Thyroid gland (tissue), 4 donors: ENCODE data around the gene TSHR. TPM values are rescaled to one million over a fixed set of nuclear protein-coding genes. Genes with fewer than 3 reads are reported as not detected.

Source experiments
- DNase-seq, 2 donors: peaks; one replicate each; pipeline ENCODE4 v3.0.0-alpha.2; 2019
- H3K27ac ChIP-seq, 3 donors: fragments of 200-600 bp; sonication (generic); 1 replicate in 2 of 3; 2 replicates in 1 of 3; pipeline ENCODE4 v1.5.1; 2016 to 2019; ENCODE audit warnings: mild to moderate bottlenecking in 1 of 3, moderate library complexity in 1 of 3
- H3K27me3 ChIP-seq: fragments of 200-600 bp; sonication (generic); one replicate; pipeline ENCODE4 v1.5.1; 2019
- H3K36me3 ChIP-seq, 2 donors: fragments of 200-600 bp; sonication (generic); one replicate each; pipeline ENCODE4 v1.5.1; 2016 to 2019
- H3K4me1 ChIP-seq, 2 donors: fragments of 200-600 bp; sonication (generic); one replicate each; pipeline ENCODE4 v1.5.1; 2017 to 2019
- H3K4me3 ChIP-seq, 3 donors: fragments of 200-600 bp; sonication (generic); replicated peaks in 1 of 3; 1 replicate in 2 of 3; 2 replicates in 1 of 3; pipeline ENCODE4 v1.5.1; 2016; ENCODE audit warnings: mild to moderate bottlenecking in 1 of 3
- H3K9me3 ChIP-seq: fragments of 200-600 bp; sonication (generic); one replicate; pipeline ENCODE4 v1.5.1; 2017
- CTCF ChIP-seq, 6 experiments: fragments of 200-600 bp in 3 of 6; fragments of 450-650 bp in 3 of 6; sonication (generic) in 3 of 6; IDR thresholded peaks; one replicate each; pipeline ENCODE4 v1.5.1; 2016 to 2019; ENCODE audit warnings: antibody characterized with exemption in 6 of 6, mild to moderate bottlenecking in 2 of 6, inconsistent platforms in 1 of 6, moderate library complexity in 1 of 6
- POLR2A ChIP-seq, 2 donors: fragments of 450-650 bp; IDR thresholded peaks; one replicate each; pipeline ENCODE4 v1.6.1; 2017; ENCODE audit warnings: antibody characterized with exemption in 2 of 2, mild to moderate bottlenecking in 2 of 2, moderate library complexity in 1 of 2
- WGBS, 2 donors: methylation state at CpG; one replicate each; pipeline ENCODE4 v1.1.5; 2017; 5-methylcytosine and 5-hydroxymethylcytosine counted together
- intact Hi-C: fragments of 100-400 bp; cut with DNase I; formaldehyde crosslinking; loops from one replicate; pipeline ENCODE4 v1.15.1; 2023
- total RNA-seq, 4 donors: library from RNA; depleted of rRNA; stranded (reverse); fragments of >200 nt; gene quantifications; one replicate each; pipeline ENCODE4 v1.2.3, GENCODE V29; 2016

Gene TSHR
- total RNA-seq, 4 donors from 2014 or later = 551 to 711 (median 608) TPM

GRCh38 chr14:81062816-81063215 is 107.4 kb downstream of the TSHR start:
- H3K4me3 ChIP-seq = no peak overlapping the region
- DNase-seq = no peak

GRCh38 chr14:81066672-81067071 is 111.3 kb downstream of the TSHR start:
- Histone ChIP-seq H3K36me3 (peaks cover 2 to 14% of the 10 kb centered on the region in 2 donors), H3K27me3 (no peaks in the 10 kb centered on the region), H3K4me3 (no peak overlapping the region), H3K27ac (peak overlapping the region; percentile 2 to 92 (median 84)), H3K9me3 (no peaks in the 10 kb centered on the region), H3K4me1 (peaks cover 14 to 48% of the 10 kb centered on the region in 2 donors)
- WGBS, 2 donors = 29 to 44% methylated on average over 1 of the region's 1 CpG
- TF ChIP-seq CTCF (IDR thresholded peaks at IDR 0.05) (no peak), POLR2A (IDR thresholded peaks at IDR 0.05) (peak in 1 of 2 donors; percentile 9)
- no peak for DNase-seq
- intact Hi-C loops = no loop called here

More at GRCh38 chr14:81062816-81063215, 107.4 kb downstream of the TSHR start:
- intact Hi-C loops = no loop called here
- no peak for TF ChIP-seq POLR2A (IDR thresholded peaks at IDR 0.05)
- TF ChIP-seq CTCF (IDR thresholded peaks at IDR 0.05) = peak in 2 of 6 experiments; percentile 21 to 22
- Histone ChIP-seq H3K36me3 (no peaks in the 10 kb centered on the region), H3K27me3 (no peaks in the 10 kb centered on the region), H3K9me3 (no peaks in the 10 kb centered on the region), H3K4me1 (peaks cover 18 to 43% of the 10 kb centered on the region in 2 donors), H3K27ac (peak overlapping the region; percentile 46 to 92 (median 84))
- WGBS, 2 donors = 43 to 46% methylated on average over 4 of the region's 4 CpGs

- no peaks in the 10 kb centered on the region for H3K9me3 ChIP-seq
- DNase-seq = peak; percentile 51 to 54
- 25 to 45% methylated on average over 2 of the region's 2 CpGs for WGBS, 2 donors
- peaks cover 2 to 15% of the 10 kb centered on the region in 2 donors for H3K36me3 ChIP-seq
- peaks cover 13 to 44% of the 10 kb centered on the region in 2 donors for H3K4me1 ChIP-seq
- TF ChIP-seq CTCF (IDR thresholded peaks at IDR 0.05) (peak in 1 of 6 experiments; percentile 20), POLR2A (IDR thresholded peaks at IDR 0.05) (no peak)
- no peaks in the 10 kb centered on the region for H3K27me3 ChIP-seq
- H3K27ac ChIP-seq = peak overlapping the region; percentile 51 to 92 (median 84)
- intact Hi-C loops = no loop called here
- H3K4me3 ChIP-seq = no peak overlapping the region
Measured at GRCh38 chr14:81067156-81067555, 111.7 kb downstream of the TSHR start.

GRCh38 chr14:81068176-81068782 is 112.9 kb downstream of the TSHR start:
- Histone ChIP-seq H3K9me3 (no peaks in the 10 kb centered on the region), H3K36me3 (peaks cover 2 to 15% of the 10 kb centered on the region in 2 donors), H3K4me1 (peaks cover 5 to 33% of the 10 kb centered on the region in 2 donors), H3K27ac (peak overlapping the region; percentile 51 to 84 (median 68)), H3K27me3 (no peaks in the 10 kb centered on the region), H3K4me3 (no peak overlapping the region)
- DNase-seq = no peak
- WGBS, 2 donors = 96 to 97% methylated on average over 2 of the region's 2 CpGs
- TF ChIP-seq POLR2A (IDR thresholded peaks at IDR 0.05) = no peak
- intact Hi-C loops = no loop called here

GRCh38 chr14:81070511-81070910 is 115.1 kb downstream of the TSHR start:
- no peak for TF ChIP-seq POLR2A (IDR thresholded peaks at IDR 0.05)
- H3K27me3 ChIP-seq = no peaks in the 10 kb centered on the region

GRCh38 chr14:81085596-81085995 is 130.2 kb downstream of the TSHR start:
- Histone ChIP-seq H3K27me3 (no peaks in the 10 kb centered on the region), H3K4me1 (peaks cover 21 to 25% of the 10 kb centered on the region in 2 donors), H3K4me3 (no peak overlapping the region), H3K36me3 (no peaks in the 10 kb centered on the region), H3K9me3 (no peaks in the 10 kb centered on the region), H3K27ac (peak overlapping the region in 2 of 3 donors; percentile 18 to 69)
- no peak for DNase-seq
- TF ChIP-seq POLR2A (IDR thresholded peaks at IDR 0.05) = no peak
- TF ChIP-seq CTCF (IDR thresholded peaks at IDR 0.05) = no peak
- 66 to 68% methylated on average over 3 of the region's 3 CpGs for WGBS, 2 donors
- intact Hi-C loops = no loop called here

More at GRCh38 chr14:81070511-81070910, 115.1 kb downstream of the TSHR start:
- H3K9me3 ChIP-seq = no peaks in the 10 kb centered on the region
- peaks cover 2 to 15% of the 10 kb centered on the region in 2 donors for H3K36me3 ChIP-seq
- H3K4me3 ChIP-seq = no peak overlapping the region
- 93 to 97% methylated on average over 2 of the region's 2 CpGs for WGBS, 2 donors
- H3K27ac ChIP-seq = no peak overlapping the region
- peaks cover 5 to 26% of the 10 kb centered on the region in 2 donors for H3K4me1 ChIP-seq
- intact Hi-C loops = no loop called here
- DNase-seq = no peak
